B cell (primary cell): Measurements from ENCODE around the gene WT1. TPM values are rescaled to one million over a fixed set of nuclear protein-coding genes. Genes with fewer than 3 reads are reported as not detected.
"Not testable (repeated sequence)": the region's sequence is repeated elsewhere in the genome, so short reads cannot be mapped to it uniquely, and the experiment has no call there.

Experiments used
- ATAC-seq: fragments of 200-7000 bp; cut with Tn5 transposase; one replicate; pipeline ENCODE4 v1.10.0; 2021; ENCODE audit warnings: low read depth, mild to moderate bottlenecking, moderate number of reproducible peaks, moderate library complexity
- CTCF ChIA-PET: fragments of 350-600 bp; sonication (Branson Sonifier 250); formaldehyde crosslinking; loops from one replicate; lab custom pipeline; 2021; ENCODE audit warnings: antibody characterized with exemption, inconsistent platforms; lab: Charles Lee
- POLR2A ChIA-PET: fragments of 350-600 bp; sonication (Branson Sonifier 250); formaldehyde crosslinking; loops from one replicate; lab custom pipeline; 2021; ENCODE audit warnings: antibody characterized with exemption; lab: Charles Lee
- DNase-seq: peaks from one replicate; pipeline ENCODE4 v3.0.0; 2013
- H2AFZ ChIP-seq: 2 replicates; pipeline ENCODE4 v1.6.1; 2012; ENCODE audit warnings: mild to moderate bottlenecking, low read depth, low read length; ENCODE audit not compliant: insufficient read depth, poor library complexity, severe bottlenecking
- H3K27ac ChIP-seq, 2 donors: 1 replicate in 1 of 2; 2 replicates in 1 of 2; pipeline ENCODE4 v1.5.1; 2012 to 2013; ENCODE audit warnings: low read length in 2 of 2, mild to moderate bottlenecking in 2 of 2, moderate library complexity in 1 of 2
- H3K27me3 ChIP-seq, 4 experiments: fragments of 200-600 bp in 1 of 4; sonication (generic) in 1 of 4; replicated peaks in 1 of 4; 1 replicate in 2 of 4; 2 replicates in 2 of 4; pipeline versions ENCODE4 v1.6.1 to v1.7.0; 2013 to 2016; ENCODE audit warnings: low read length in 3 of 4, mild to moderate bottlenecking in 2 of 4, mixed read lengths in 1 of 4, moderate library complexity in 1 of 4; ENCODE audit not compliant: insufficient read depth in 4 of 4, control insufficient read depth in 3 of 4; ENCODE audit errors: control extremely low read depth in 1 of 4
- H3K36me3 ChIP-seq, 2 experiments: replicated peaks in 1 of 2; 1 replicate in 1 of 2; 2 replicates in 1 of 2; pipeline versions ENCODE4 v1.6.1 to v1.7.1; 2013; ENCODE audit warnings: low read length in 1 of 2; ENCODE audit not compliant: insufficient read depth in 2 of 2, control insufficient read depth in 1 of 2; ENCODE audit errors: control extremely low read depth in 1 of 2, extremely low read depth in 1 of 2
- H3K4me1 ChIP-seq, 2 donors: fragments of 200-600 bp in 1 of 2; sonication (generic) in 1 of 2; 1 replicate in 1 of 2; 2 replicates in 1 of 2; pipeline versions ENCODE4 v1.5.1 to v1.6.1; 2013 to 2017; ENCODE audit warnings: low read length in 2 of 2; ENCODE audit not compliant: control insufficient read depth in 2 of 2, insufficient read depth in 2 of 2
- H3K4me2 ChIP-seq: replicated peaks from 2 replicates; pipeline ENCODE3; 2012; ENCODE audit warnings: mild to moderate bottlenecking, low read depth, low read length; ENCODE audit not compliant: poor library complexity, severe bottlenecking
- H3K4me3 ChIP-seq, 5 experiments: fragments of 200-600 bp in 1 of 5; sonication (generic) in 1 of 5; 1 replicate in 3 of 5; 2 replicates in 2 of 5; pipeline versions ENCODE4 v1.5.1 to v1.7.0; 2011 to 2016; ENCODE audit warnings: low read length in 4 of 5, mild to moderate bottlenecking in 4 of 5, low read depth in 2 of 5, control low read depth in 1 of 5, moderate library complexity in 1 of 5; ENCODE audit not compliant: insufficient read depth in 1 of 5; ENCODE audit errors: control extremely low read depth in 1 of 5, extremely low read depth in 1 of 5
- H3K79me2 ChIP-seq: fragments of 200-600 bp; sonication (generic); one replicate; pipeline ENCODE4 v1.6.0; 2016; ENCODE audit warnings: low read length; ENCODE audit not compliant: control insufficient read depth, insufficient read depth
- H3K9ac ChIP-seq: fragments of 200-600 bp; sonication (generic); 2 replicates; pipeline ENCODE4 v1.6.1; 2017; ENCODE audit warnings: mild to moderate bottlenecking, low read length, moderate library complexity
- H3K9me3 ChIP-seq, 3 donors: one replicate each; pipeline versions ENCODE4 v1.6.1 to v1.7.1; 2013; ENCODE audit warnings: low read length in 2 of 3; ENCODE audit not compliant: control insufficient read depth in 2 of 3, insufficient read depth in 1 of 3; ENCODE audit errors: control extremely low read depth in 1 of 3
- H4K20me1 ChIP-seq: 2 replicates; pipeline ENCODE4 v1.6.0; 2012; ENCODE audit warnings: mild to moderate bottlenecking, low read length; ENCODE audit not compliant: insufficient read depth, control insufficient read depth, poor library complexity, severe bottlenecking
- H3K27ac Mint-ChIP-seq: one replicate; pipeline ENCODE4 v1.8.0; 2021; ENCODE audit warnings: mixed read lengths
- H3K27me3 Mint-ChIP-seq: one replicate; pipeline ENCODE4 v1.8.0; 2021; ENCODE audit warnings: mixed read lengths
- H3K4me1 Mint-ChIP-seq: one replicate; pipeline ENCODE4 v1.8.0; 2021; ENCODE audit warnings: mixed read lengths
- H3K4me3 Mint-ChIP-seq: one replicate; pipeline ENCODE4 v1.8.0; 2021; ENCODE audit warnings: mixed read lengths
- H3K9me3 Mint-ChIP-seq: one replicate; pipeline ENCODE4 v1.8.0; 2022; ENCODE audit warnings: mixed read lengths; ENCODE audit not compliant: insufficient read depth
- CTCF ChIP-seq: fragments of 200-600 bp; IDR thresholded peaks from one replicate; pipeline ENCODE4 v1.8.0; 2022; ENCODE audit warnings: antibody characterized with exemption, mild to moderate bottlenecking
- EZH2 ChIP-seq: IDR thresholded peaks from 2 replicates; pipeline ENCODE4 v1.6.1; 2012; ENCODE audit warnings: borderline replicate concordance, low read depth, mild to moderate bottlenecking, moderate library complexity, low read length; ENCODE audit not compliant: insufficient read depth, poor library complexity, severe bottlenecking
- WGBS: methylation state at CpG from one replicate; pipeline ENCODE4 v1.1.5; 2013; ENCODE audit warnings: missing lambda C conversion rate; ENCODE audit not compliant: insufficient coverage; 5-methylcytosine and 5-hydroxymethylcytosine counted together
- intact Hi-C: fragments of 100-400 bp; cut with micrococcal nuclease; formaldehyde crosslinking; loops from one replicate; pipeline ENCODE4 v1.10.0; 2022
- polyA plus RNA-seq: library from polyadenylated mRNA; depleted of rRNA; stranded (reverse); fragments of >200 nt; gene quantifications from 2 replicates; pipeline ENCODE4 v1.2.3, GENCODE V29; 2012
- total RNA-seq, 2 donors: library from RNA; stranded (reverse); fragments of 120-200 nt in 1 of 2; gene quantifications; 1 replicate in 1 of 2; 2 replicates in 1 of 2; pipeline versions ENCODE4 v1.2.3 to v1.2.4, GENCODE V29; 2013 to 2022

Gene WT1
- total and polyA plus RNA-seq, 2 donors (not counting 1 experiment from before 2014, with no cell fraction given): not detected

- no peaks in the 10 kb centered on the region for H3K27me3 Mint-ChIP-seq
- H2AFZ ChIP-seq: no peak overlapping the region
- H3K4me3 Mint-ChIP-seq: no peak overlapping the region
- H3K4me1 Mint-ChIP-seq: no peaks in the 10 kb centered on the region
- H3K4me1 ChIP-seq: no peaks in the 10 kb centered on the region
- intact Hi-C loops: no loop called here
- H3K4me2 ChIP-seq: no peak overlapping the region
- POLR2A ChIA-PET: no interaction called here
- ATAC-seq (no peak), DNase-seq (no peak)
- no peak for TF ChIP-seq EZH2
- no peak for TF ChIP-seq CTCF
- H3K4me3 ChIP-seq: no peak overlapping the region
- no peak overlapping the region for H3K27ac Mint-ChIP-seq
- no peaks in the 10 kb centered on the region for H3K27me3 ChIP-seq
- WGBS: 100% methylated on average over 1 of the region's 1 CpG
- no peaks in the 10 kb centered on the region for H3K36me3 ChIP-seq
- H3K9ac ChIP-seq: no peak overlapping the region
- no peaks in the 10 kb centered on the region for H3K79me2 ChIP-seq
- H3K9me3 Mint-ChIP-seq: no peaks in the 10 kb centered on the region
- no peak overlapping the region for H3K27ac ChIP-seq
- no peaks in the 10 kb centered on the region for H4K20me1 ChIP-seq
- H3K9me3 ChIP-seq: peaks cover 0 to 7% (median 0%) of the 10 kb centered on the region in 3 donors
- CTCF ChIA-PET: interaction anchor here (0.6 kb wide), 1 partner anchor 1816 kb away, joined by 4 read pairs; no protein-coding TSS in a partner anchor
Observed at GRCh38 chr11:32375826-32376225, 59.5 kb downstream of the WT1 start.

DNA sequence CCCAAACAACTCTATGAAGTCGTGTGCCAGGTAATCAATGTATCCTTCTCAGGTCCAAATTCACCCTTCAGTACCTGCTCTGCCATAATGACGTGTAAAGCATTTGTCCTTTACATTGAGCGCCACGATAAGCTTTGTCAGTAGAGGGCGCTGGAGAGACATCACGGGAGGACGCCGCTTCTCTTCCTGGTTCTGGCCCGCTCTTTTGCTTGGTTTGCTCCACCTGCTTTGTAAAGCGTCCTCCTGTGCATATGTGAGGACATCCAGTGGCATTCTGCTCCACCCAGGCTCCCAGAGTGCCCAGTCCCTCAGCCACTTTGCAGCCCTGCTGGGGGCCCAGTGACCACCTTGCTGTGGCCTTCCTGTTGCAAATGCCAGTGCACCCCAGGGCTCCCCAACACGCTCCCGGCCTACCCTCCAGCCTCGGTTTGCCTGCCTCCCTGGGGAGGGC, 61.1 kb downstream of the WT1 start:
- CTCF ChIA-PET: no interaction called here
- peaks cover 0 to 7% (median 0%) of the 10 kb centered on the region in 3 donors for H3K9me3 ChIP-seq
- H3K9ac ChIP-seq: no peak overlapping the region
- H3K27ac ChIP-seq: no peak overlapping the region
- WGBS: 41% methylated on average over 13 of the region's 13 CpGs
- H3K79me2 ChIP-seq: no peaks in the 10 kb centered on the region
- TF ChIP-seq EZH2: no peak
- TF ChIP-seq CTCF: no peak
- H3K4me3 ChIP-seq: no peak overlapping the region
- no peaks in the 10 kb centered on the region for H4K20me1 ChIP-seq
- Mint-ChIP-seq H3K27me3 (no peaks in the 10 kb centered on the region), H3K4me3 (no peak overlapping the region), H3K9me3 (peaks cover 4% of the 10 kb centered on the region), H3K27ac (no peak overlapping the region), H3K4me1 (no peaks in the 10 kb centered on the region)
- no peaks in the 10 kb centered on the region for H3K27me3 ChIP-seq
- no peak overlapping the region for H3K4me2 ChIP-seq
- no peaks in the 10 kb centered on the region for H3K36me3 ChIP-seq
- no peak overlapping the region for H2AFZ ChIP-seq
- no peak for DNase-seq
- POLR2A ChIA-PET: no interaction called here
- no peaks in the 10 kb centered on the region for H3K4me1 ChIP-seq
- ATAC-seq: no peak
- intact Hi-C loops: no loop called here

DNA sequence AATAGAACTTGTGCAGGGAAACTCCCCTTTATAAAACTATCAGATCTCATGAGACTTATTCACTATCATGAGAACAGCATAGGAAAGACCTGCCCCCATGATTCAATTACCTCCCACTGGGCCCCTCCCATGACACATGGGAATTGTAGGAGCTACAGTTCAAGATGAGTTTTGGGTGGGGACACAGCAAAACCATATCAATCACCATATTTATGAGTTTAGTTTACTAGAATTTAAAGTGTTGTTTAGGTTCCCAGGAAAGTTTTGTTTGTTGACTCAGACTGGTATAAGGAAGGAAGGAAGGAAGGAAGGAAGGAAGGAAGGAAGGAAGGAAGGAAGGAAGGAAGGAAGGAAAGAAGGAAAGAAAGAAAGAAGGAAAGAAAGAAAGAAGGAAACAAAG, 65.4 kb downstream of the WT1 start:
- H3K4me3 ChIP-seq, H3K4me2 ChIP-seq, H3K27ac Mint-ChIP-seq, H3K9me3 Mint-ChIP-seq, ATAC-seq, H3K27me3 ChIP-seq, H3K4me3 Mint-ChIP-seq, POLR2A ChIA-PET, H3K4me1 ChIP-seq, H3K27me3 Mint-ChIP-seq, H3K36me3 ChIP-seq, CTCF ChIA-PET, H4K20me1 ChIP-seq, intact Hi-C loops, H3K27ac ChIP-seq, DNase-seq, H3K79me2 ChIP-seq, H3K9ac ChIP-seq, H2AFZ ChIP-seq, H3K4me1 Mint-ChIP-seq: not testable (repeated sequence)
- H3K9me3 ChIP-seq: peaks cover 0 to 15% (median 7%) of the 10 kb centered on the region in 3 donors
